GM19455 (cell line): ENCODE results near the gene CETP.

Source experiments
- ATAC-seq: cut with Tn5 transposase; IDR thresholded peaks from one replicate; pipeline ENCODE4 v1.9.1; 2021; ENCODE audit not compliant: unreplicated experiment

The CETP gene

GRCh38 chr16:57016831-57017230, 55.1 kb downstream of the CETP start:
- no peak for ATAC-seq

- no peak for ATAC-seq
Observed at GRCh38 chr16:57017251-57017650, 55.5 kb downstream of the CETP start.

GRCh38 chr16:57019746-57020145, 58.0 kb downstream of the CETP start:
- no peak for ATAC-seq

GRCh38 chr16:57020651-57021050, 58.9 kb downstream of the CETP start:
- no peak for ATAC-seq

GRCh38 chr16:57021757-57022156, 60.0 kb downstream of the CETP start:
- no peak for ATAC-seq

- ATAC-seq, result no peak
Observed at GRCh38 chr16:57022445-57022844, 60.7 kb downstream of the CETP start.

- ATAC-seq, result no peak
Observed at GRCh38 chr16:57023541-57024249, 61.9 kb downstream of the CETP start.

GRCh38 chr16:57024894-57025680, 63.3 kb downstream of the CETP start:
- ATAC-seq, result no peak

- ATAC-seq, result no peak
Observed at GRCh38 chr16:57025941-57026777, 64.4 kb downstream of the CETP start.

- ATAC-seq, result no peak
Observed at GRCh38 chr16:57026778-57027062, 65.0 kb downstream of the CETP start.

- ATAC-seq, result no peak
Observed at GRCh38 chr16:57027067-57027466, 65.3 kb downstream of the CETP start.

GRCh38 chr16:57028086-57028485, 66.3 kb downstream of the CETP start:
- ATAC-seq, result no peak

GRCh38 chr16:57029161-57030160, 67.7 kb downstream of the CETP start:
- no peak for ATAC-seq

- ATAC-seq, result no peak
Observed at GRCh38 chr16:57030346-57030902, 68.7 kb downstream of the CETP start.

GRCh38 chr16:57031156-57031555, 69.4 kb downstream of the CETP start:
- no peak for ATAC-seq

GRCh38 chr16:57032346-57032745, 70.6 kb downstream of the CETP start:
- no peak for ATAC-seq

- ATAC-seq, result no peak
Observed at GRCh38 chr16:57032931-57033330, 71.2 kb downstream of the CETP start.
